Neural cell (in vitro differentiated cells): ENCODE measurements around the gene SUGCT. TPM values are rescaled to one million over a fixed set of nuclear protein-coding genes. Genes with fewer than 3 reads are reported as not detected.

ENCODE experiments used
- H2AFZ ChIP-seq: fragments of 200-600, 300-800 bp; sonication (generic), shearing (Covaris generic); 2 replicates; pipeline ENCODE4 v1.6.0; 2014; ENCODE audit warnings: low read depth, mild to moderate bottlenecking, antibody characterized with exemption, low read length, moderate library complexity
- H3F3A ChIP-seq: fragments of 200-600 bp; shearing (Covaris generic); 2 replicates; pipeline ENCODE4 v1.6.1; 2016; ENCODE audit warnings: mild to moderate bottlenecking, moderate library complexity, mixed read lengths, antibody characterized with exemption, low read length; ENCODE audit not compliant: insufficient read depth, poor library complexity, severe bottlenecking
- H3K27ac ChIP-seq: fragments of 200-600, 300-800 bp; sonication (generic), shearing (Covaris generic); 2 replicates; pipeline ENCODE4 v1.5.1; 2014; ENCODE audit warnings: mild to moderate bottlenecking, low read length, moderate library complexity
- H3K27me3 ChIP-seq: fragments of 300-800, 200-600 bp; sonication (generic), shearing (Covaris generic); 2 replicates; pipeline ENCODE4 v1.6.0; 2014; ENCODE audit warnings: mild to moderate bottlenecking, low read depth, low read length, moderate library complexity; ENCODE audit not compliant: insufficient read depth
- H3K36me3 ChIP-seq: fragments of 300-800, 200-600 bp; sonication (generic), shearing (Covaris generic); 2 replicates; pipeline ENCODE4 v1.5.1; 2014; ENCODE audit warnings: mild to moderate bottlenecking, antibody characterized with exemption, low read length, moderate library complexity; ENCODE audit not compliant: insufficient read depth
- H3K4me2 ChIP-seq: fragments of 300-800, 200-600 bp; sonication (generic), shearing (Covaris generic); 2 replicates; pipeline ENCODE4 v1.6.0; 2014; ENCODE audit warnings: mild to moderate bottlenecking, low read length
- H3K4me3 ChIP-seq: fragments of 300-800, 200-600 bp; sonication (generic), shearing (Covaris generic); 2 replicates; pipeline ENCODE4 v1.5.1; 2014; ENCODE audit warnings: mild to moderate bottlenecking, low read length, moderate library complexity
- H3K79me2 ChIP-seq: fragments of 200-600 bp; shearing (Covaris generic); replicated peaks from 2 replicates; pipeline ENCODE4 v1.6.0; 2014; ENCODE audit warnings: mild to moderate bottlenecking, low read length, moderate library complexity; ENCODE audit not compliant: insufficient read depth
- H3K9ac ChIP-seq: fragments of 300-800, 200-600 bp; sonication (generic), shearing (Covaris generic); 2 replicates; pipeline ENCODE4 v1.6.1; 2016; ENCODE audit warnings: mild to moderate bottlenecking, low read length, mixed read lengths
- H3K9me2 ChIP-seq: fragments of 200-600 bp; shearing (Covaris generic); 2 replicates; pipeline ENCODE4 v1.6.1; 2016; ENCODE audit warnings: mild to moderate bottlenecking, low read length, mixed read lengths; ENCODE audit not compliant: insufficient read depth
- H3K9me3 ChIP-seq: fragments of 200-600, 300-800 bp; sonication (generic), shearing (Covaris generic); 2 replicates; pipeline ENCODE4 v1.6.1; 2016; ENCODE audit warnings: mild to moderate bottlenecking, mixed run types, low read length, moderate library complexity, mixed read lengths
- H4K20me1 ChIP-seq: fragments of 200-600 bp; shearing (Covaris generic); 2 replicates; pipeline ENCODE4 v1.6.1; 2016; ENCODE audit warnings: mild to moderate bottlenecking, mixed run types; ENCODE audit not compliant: insufficient read depth
- EP300 ChIP-seq: fragments of 450-650 bp; conservative IDR thresholded peaks from 2 replicates; pipeline ENCODE4 v1.6.1; 2014; ENCODE audit warnings: antibody characterized with exemption, mild to moderate bottlenecking, moderate library complexity; ENCODE audit not compliant: poor library complexity, severe bottlenecking
- EZH2 ChIP-seq: fragments of 200-600, 300-800 bp; shearing (Covaris generic), sonication (generic); IDR thresholded peaks from 2 replicates; pipeline ENCODE4 v1.6.1; 2014; ENCODE audit warnings: antibody characterized with exemption, low read length, borderline replicate concordance, mild to moderate bottlenecking; ENCODE audit not compliant: insufficient read depth, poor library complexity, severe bottlenecking
- MXI1 ChIP-seq: fragments of 450-650 bp; conservative IDR thresholded peaks from 2 replicates; pipeline ENCODE4 v1.6.1; 2014; ENCODE audit warnings: antibody characterized with exemption, mild to moderate bottlenecking; ENCODE audit not compliant: poor library complexity, severe bottlenecking
- POLR2AphosphoS5 ChIP-seq: IDR thresholded peaks from 2 replicates; pipeline ENCODE4 v1.6.1; 2012
- RAD21 ChIP-seq: fragments of 450-650 bp; conservative IDR thresholded peaks from 2 replicates; pipeline ENCODE4 v1.6.1; 2014; ENCODE audit warnings: antibody characterized with exemption, mild to moderate bottlenecking, moderate library complexity
- SMC3 ChIP-seq: fragments of 450-650 bp; conservative IDR thresholded peaks from 2 replicates; pipeline ENCODE4 v1.6.1; 2014; ENCODE audit warnings: antibody characterized with exemption, mild to moderate bottlenecking, moderate library complexity; ENCODE audit not compliant: poor library complexity
- TAF1 ChIP-seq: IDR thresholded peaks from 2 replicates; pipeline ENCODE4 v1.6.1; 2012; ENCODE audit warnings: low read depth
- polyA plus RNA-seq: library from polyadenylated mRNA; depleted of rRNA; stranded (reverse); fragments of >200 nt; gene quantifications from 2 replicates; pipeline ENCODE4 v1.2.3, GENCODE V29; 2014
- TF ChIP-seq, protein P1 (sequence below): IDR thresholded peaks from 2 replicates; pipeline ENCODE4 v1.6.1; 2012; ENCODE audit warnings: borderline replicate concordance
- TF ChIP-seq, protein P2 (sequence below): fragments of 450-650 bp; IDR thresholded peaks from 2 replicates; pipeline ENCODE4 v1.5.1; 2014; ENCODE audit warnings: antibody characterized with exemption, mild to moderate bottlenecking, moderate library complexity; ENCODE audit not compliant: poor library complexity, severe bottlenecking

The SUGCT gene
- polyA plus RNA-seq, 1 donor from 2014 or later = not detected

DNA sequence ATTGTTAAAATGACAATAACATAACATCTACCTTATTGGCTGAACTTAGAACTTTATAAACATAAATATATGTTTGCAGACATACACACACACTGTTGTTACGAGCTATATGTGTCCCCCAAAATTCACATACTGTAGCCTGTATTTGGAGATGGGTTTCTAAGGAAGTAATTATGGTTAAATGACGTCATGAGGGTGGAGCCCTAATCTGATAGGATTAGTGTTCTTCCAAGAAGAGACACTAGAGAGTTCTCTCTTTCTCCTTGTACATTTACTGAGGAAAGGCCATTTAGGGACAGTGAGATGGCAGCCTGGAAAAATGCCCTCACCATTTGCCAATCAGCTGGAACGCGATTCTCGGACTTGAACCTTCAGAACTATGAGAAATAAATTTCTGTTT is 211.7 kb downstream of the SUGCT start:
- H2AFZ ChIP-seq = no peak overlapping the region

DNA sequence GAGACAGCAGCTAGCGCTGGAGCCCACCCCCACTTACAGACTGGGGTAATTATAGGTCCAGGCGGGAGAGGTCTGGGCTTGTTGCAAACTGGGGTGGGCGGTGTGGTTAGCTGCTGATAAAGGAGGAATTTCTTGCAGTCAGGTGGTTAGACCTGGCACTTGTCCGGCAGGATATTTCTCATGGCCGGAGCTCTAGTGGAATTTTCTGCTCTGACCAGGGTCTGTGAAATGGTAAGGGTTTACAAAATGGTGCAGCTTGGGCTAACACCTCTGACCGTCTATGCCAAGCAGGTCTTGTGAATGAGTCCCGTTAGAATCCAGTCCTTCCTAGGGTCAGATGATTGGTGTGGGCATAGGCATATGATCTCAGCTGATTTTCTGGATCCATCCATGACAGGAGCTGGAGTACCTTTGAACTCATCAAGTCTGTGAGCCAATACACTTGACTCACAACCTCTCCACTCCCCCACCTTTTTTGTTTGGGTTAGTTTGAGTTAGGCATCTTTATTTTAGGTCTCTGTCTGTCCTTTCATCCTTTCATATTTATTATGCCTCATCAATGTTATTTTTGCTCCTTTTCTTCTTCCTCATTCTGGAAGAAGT is 213.4 kb downstream of the SUGCT start:
- H3K9me3 ChIP-seq = no peaks in the 10 kb centered on the region
- TF ChIP-seq POLR2AphosphoS5 (no peak), MXI1 (no peak), EZH2 (no peak), RAD21 (no peak), TAF1 (no peak), SMC3 (no peak), EP300 (no peak)
- TF ChIP-seq, protein P1, sequence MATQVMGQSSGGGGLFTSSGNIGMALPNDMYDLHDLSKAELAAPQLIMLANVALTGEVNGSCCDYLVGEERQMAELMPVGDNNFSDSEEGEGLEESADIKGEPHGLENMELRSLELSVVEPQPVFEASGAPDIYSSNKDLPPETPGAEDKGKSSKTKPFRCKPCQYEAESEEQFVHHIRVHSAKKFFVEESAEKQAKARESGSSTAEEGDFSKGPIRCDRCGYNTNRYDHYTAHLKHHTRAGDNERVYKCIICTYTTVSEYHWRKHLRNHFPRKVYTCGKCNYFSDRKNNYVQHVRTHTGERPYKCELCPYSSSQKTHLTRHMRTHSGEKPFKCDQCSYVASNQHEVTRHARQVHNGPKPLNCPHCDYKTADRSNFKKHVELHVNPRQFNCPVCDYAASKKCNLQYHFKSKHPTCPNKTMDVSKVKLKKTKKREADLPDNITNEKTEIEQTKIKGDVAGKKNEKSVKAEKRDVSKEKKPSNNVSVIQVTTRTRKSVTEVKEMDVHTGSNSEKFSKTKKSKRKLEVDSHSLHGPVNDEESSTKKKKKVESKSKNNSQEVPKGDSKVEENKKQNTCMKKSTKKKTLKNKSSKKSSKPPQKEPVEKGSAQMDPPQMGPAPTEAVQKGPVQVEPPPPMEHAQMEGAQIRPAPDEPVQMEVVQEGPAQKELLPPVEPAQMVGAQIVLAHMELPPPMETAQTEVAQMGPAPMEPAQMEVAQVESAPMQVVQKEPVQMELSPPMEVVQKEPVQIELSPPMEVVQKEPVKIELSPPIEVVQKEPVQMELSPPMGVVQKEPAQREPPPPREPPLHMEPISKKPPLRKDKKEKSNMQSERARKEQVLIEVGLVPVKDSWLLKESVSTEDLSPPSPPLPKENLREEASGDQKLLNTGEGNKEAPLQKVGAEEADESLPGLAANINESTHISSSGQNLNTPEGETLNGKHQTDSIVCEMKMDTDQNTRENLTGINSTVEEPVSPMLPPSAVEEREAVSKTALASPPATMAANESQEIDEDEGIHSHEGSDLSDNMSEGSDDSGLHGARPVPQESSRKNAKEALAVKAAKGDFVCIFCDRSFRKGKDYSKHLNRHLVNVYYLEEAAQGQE = no peak
- TF ChIP-seq, protein P2, sequence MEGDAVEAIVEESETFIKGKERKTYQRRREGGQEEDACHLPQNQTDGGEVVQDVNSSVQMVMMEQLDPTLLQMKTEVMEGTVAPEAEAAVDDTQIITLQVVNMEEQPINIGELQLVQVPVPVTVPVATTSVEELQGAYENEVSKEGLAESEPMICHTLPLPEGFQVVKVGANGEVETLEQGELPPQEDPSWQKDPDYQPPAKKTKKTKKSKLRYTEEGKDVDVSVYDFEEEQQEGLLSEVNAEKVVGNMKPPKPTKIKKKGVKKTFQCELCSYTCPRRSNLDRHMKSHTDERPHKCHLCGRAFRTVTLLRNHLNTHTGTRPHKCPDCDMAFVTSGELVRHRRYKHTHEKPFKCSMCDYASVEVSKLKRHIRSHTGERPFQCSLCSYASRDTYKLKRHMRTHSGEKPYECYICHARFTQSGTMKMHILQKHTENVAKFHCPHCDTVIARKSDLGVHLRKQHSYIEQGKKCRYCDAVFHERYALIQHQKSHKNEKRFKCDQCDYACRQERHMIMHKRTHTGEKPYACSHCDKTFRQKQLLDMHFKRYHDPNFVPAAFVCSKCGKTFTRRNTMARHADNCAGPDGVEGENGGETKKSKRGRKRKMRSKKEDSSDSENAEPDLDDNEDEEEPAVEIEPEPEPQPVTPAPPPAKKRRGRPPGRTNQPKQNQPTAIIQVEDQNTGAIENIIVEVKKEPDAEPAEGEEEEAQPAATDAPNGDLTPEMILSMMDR = no peak
- no peaks in the 10 kb centered on the region for H3K9me2 ChIP-seq
- no peak overlapping the region for H2AFZ ChIP-seq
- H3K27ac ChIP-seq = no peak overlapping the region
- H3K36me3 ChIP-seq = no peaks in the 10 kb centered on the region
- H3K4me3 ChIP-seq = no peak overlapping the region
- no peaks in the 10 kb centered on the region for H3K79me2 ChIP-seq
- no peak overlapping the region for H3K4me2 ChIP-seq
- H3K9ac ChIP-seq = no peak overlapping the region
- no peaks in the 10 kb centered on the region for H3K27me3 ChIP-seq
- no peaks in the 10 kb centered on the region for H4K20me1 ChIP-seq
- no peaks in the 10 kb centered on the region for H3F3A ChIP-seq

More for the DNA sequence above, 211.7 kb downstream of the SUGCT start:
- H3K4me2 ChIP-seq = no peak overlapping the region
- H3K9me2 ChIP-seq = no peaks in the 10 kb centered on the region
- no peaks in the 10 kb centered on the region for H3K27me3 ChIP-seq
- H3K4me3 ChIP-seq = no peak overlapping the region
- no peaks in the 10 kb centered on the region for H3K79me2 ChIP-seq
- no peaks in the 10 kb centered on the region for H4K20me1 ChIP-seq
- H3F3A ChIP-seq = no peaks in the 10 kb centered on the region
- H3K36me3 ChIP-seq = no peaks in the 10 kb centered on the region
- H3K9ac ChIP-seq = no peak overlapping the region
- H3K9me3 ChIP-seq = no peaks in the 10 kb centered on the region
- no peak for TF ChIP-seq MXI1
- TF ChIP-seq, protein P2 = no peak
- no peak for TF ChIP-seq SMC3
- no peak for TF ChIP-seq EP300
- H3K27ac ChIP-seq = no peak overlapping the region
